Hepatocyte (in vitro differentiated cells): Measurements from ENCODE around the gene LHX4.

Source experiments
- CTCF ChIP-seq: fragments of 200-600 bp; sonication (generic); IDR thresholded peaks from 2 replicates; pipeline ENCODE4 v1.5.1; 2016; ENCODE audit warnings: antibody characterized with exemption, mild to moderate bottlenecking; ENCODE audit not compliant: poor library complexity
- EZH2 ChIP-seq: fragments of 200-600 bp; sonication (generic); IDR thresholded peaks from 2 replicates; pipeline ENCODE4 v1.6.1; 2016; ENCODE audit warnings: antibody characterized with exemption, mild to moderate bottlenecking, borderline replicate concordance

- no peak for TF ChIP-seq EZH2
- no peak for TF ChIP-seq CTCF
Observed at GRCh38 chr1:180243517-180244221, 13.6 kb downstream of the LHX4 start.
